GM10266 (cell line): ENCODE data around the gene PTCH2.

Experiments
- DNase-seq: peaks from one replicate; pipeline ENCODE4 v3.0.0; 2012; ENCODE audit errors: extremely low spot score
- TF ChIP-seq, protein P1 (sequence below): IDR thresholded peaks from 2 replicates; pipeline ENCODE4 v1.5.1; 2012; ENCODE audit warnings: mild to moderate bottlenecking, low read depth; ENCODE audit not compliant: control insufficient read depth, insufficient read depth; ENCODE audit errors: missing control alignments

PTCH2 gene

DNA sequence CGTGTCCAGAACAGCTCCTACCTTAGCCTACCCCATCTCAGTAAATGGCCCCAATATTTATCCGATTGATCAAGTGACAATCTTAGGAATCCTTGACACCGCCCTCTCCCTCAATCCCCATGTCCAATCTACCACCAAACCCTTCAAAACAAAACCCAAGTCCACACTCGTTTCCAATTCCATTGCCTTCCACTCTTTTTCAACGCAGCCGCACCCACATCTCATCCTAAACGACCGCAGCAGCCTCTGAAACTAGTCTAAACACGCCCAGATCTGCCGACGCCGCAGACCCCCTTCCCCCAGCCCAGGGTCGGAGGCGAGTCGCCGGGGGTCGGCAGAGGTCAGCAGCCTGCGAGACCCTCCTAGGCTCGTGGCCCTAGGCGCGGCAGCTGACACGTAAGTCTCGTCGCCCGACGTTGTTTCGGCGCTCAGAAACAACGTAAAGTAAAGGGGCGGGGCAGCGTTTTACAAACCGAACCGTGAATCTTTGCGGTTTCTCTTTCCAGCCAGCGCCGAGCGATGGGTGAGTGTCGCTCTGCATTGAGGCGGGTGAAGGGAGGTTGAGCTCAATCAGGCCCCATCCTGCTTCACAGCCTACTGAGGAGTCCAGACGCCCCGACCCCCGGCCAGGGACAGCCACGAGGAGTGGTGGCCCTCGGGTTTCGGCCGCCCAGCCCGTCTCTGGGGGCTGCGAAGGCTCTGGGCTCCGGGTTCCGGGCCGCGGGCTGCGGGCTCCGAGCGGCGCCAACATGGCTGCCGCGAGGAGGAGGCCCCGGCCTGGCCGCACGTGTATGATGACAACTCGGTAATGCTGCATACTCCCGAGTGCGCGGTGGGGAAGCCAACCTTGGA, 67.7 kb downstream of the PTCH2 start, which contains the start of gene RPS8:
Gene RPS8, plus strand, starts transcription at position 463 of the 852 bp plus-strand sequence. Its CDS starts 57 bp downstream, at position 520.
- TF ChIP-seq, protein P1, sequence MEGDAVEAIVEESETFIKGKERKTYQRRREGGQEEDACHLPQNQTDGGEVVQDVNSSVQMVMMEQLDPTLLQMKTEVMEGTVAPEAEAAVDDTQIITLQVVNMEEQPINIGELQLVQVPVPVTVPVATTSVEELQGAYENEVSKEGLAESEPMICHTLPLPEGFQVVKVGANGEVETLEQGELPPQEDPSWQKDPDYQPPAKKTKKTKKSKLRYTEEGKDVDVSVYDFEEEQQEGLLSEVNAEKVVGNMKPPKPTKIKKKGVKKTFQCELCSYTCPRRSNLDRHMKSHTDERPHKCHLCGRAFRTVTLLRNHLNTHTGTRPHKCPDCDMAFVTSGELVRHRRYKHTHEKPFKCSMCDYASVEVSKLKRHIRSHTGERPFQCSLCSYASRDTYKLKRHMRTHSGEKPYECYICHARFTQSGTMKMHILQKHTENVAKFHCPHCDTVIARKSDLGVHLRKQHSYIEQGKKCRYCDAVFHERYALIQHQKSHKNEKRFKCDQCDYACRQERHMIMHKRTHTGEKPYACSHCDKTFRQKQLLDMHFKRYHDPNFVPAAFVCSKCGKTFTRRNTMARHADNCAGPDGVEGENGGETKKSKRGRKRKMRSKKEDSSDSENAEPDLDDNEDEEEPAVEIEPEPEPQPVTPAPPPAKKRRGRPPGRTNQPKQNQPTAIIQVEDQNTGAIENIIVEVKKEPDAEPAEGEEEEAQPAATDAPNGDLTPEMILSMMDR = no peak
- peak; percentile 90 for DNase-seq
